ENCODE measurements around the gene TBC1D1.

DNA sequence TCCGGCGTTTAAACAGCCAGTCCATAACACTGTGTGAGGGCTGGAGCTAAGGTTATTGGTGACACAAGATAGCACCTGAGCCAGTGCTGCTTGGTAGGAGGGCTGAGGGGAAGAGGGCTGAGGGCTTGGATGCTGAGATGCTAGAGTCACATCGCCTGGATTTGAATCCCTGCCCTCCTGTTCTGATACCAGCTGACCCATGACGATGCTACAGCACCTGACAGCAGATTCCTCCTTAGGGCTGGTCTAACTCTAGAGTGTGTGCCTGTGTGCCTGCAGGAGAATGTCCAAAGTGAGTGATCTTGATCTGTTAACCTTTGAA is 171.9 kb downstream of the TBC1D1 start:
- TF ChIP-seq, protein P1, sequence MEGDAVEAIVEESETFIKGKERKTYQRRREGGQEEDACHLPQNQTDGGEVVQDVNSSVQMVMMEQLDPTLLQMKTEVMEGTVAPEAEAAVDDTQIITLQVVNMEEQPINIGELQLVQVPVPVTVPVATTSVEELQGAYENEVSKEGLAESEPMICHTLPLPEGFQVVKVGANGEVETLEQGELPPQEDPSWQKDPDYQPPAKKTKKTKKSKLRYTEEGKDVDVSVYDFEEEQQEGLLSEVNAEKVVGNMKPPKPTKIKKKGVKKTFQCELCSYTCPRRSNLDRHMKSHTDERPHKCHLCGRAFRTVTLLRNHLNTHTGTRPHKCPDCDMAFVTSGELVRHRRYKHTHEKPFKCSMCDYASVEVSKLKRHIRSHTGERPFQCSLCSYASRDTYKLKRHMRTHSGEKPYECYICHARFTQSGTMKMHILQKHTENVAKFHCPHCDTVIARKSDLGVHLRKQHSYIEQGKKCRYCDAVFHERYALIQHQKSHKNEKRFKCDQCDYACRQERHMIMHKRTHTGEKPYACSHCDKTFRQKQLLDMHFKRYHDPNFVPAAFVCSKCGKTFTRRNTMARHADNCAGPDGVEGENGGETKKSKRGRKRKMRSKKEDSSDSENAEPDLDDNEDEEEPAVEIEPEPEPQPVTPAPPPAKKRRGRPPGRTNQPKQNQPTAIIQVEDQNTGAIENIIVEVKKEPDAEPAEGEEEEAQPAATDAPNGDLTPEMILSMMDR (conservative IDR thresholded peaks at IDR 0.05), result no peak
- TF ChIP-seq ZFX (IDR thresholded peaks at IDR 0.05), result no peak
